Adrenal gland (tissue), 5 donors: ENCODE measurements around the gene COL17A1.

Experiments
- POLR2A ChIP-seq, 2 donors: fragments of 450-650 bp; IDR thresholded peaks; one replicate each; pipeline ENCODE4 v1.6.1; 2017; ENCODE audit warnings: antibody characterized with exemption in 2 of 2, mild to moderate bottlenecking in 2 of 2, moderate library complexity in 1 of 2
- TF ChIP-seq, protein P1 (sequence below), 6 experiments: fragments of 450-650 bp in 4 of 6; fragments of 200-600 bp in 2 of 6; sonication (generic) in 1 of 6; IDR thresholded peaks; 1 replicate in 5 of 6; 2 replicates in 1 of 6; pipeline versions ENCODE4 v1.5.1 to v1.8.0; 2016 to 2021; ENCODE audit warnings: antibody characterized with exemption in 6 of 6, mild to moderate bottlenecking in 2 of 6, moderate library complexity in 1 of 6
- donor health status: DM: no; HTN: no; CAD: no.

DNA sequence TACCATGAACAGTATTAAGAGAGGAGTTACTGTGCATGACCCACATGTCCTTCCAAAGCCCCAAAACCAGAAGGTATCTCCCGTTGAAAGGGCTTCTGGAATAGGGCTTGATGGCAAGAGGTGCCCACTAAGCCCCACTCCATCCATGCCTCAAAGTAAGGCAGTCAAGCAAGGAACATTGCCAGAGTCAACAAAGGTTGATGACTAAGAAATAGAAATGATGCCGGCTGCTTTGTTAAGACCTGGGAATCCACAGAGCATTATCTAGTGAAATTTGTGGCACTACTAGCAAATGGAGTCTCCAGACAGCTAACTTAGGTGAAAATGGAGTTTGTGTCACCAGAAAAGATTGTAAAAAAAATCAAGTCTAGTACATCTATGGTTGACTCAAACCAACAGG, 42.5 kb upstream of the COL17A1 start:
- TF ChIP-seq, protein P1, sequence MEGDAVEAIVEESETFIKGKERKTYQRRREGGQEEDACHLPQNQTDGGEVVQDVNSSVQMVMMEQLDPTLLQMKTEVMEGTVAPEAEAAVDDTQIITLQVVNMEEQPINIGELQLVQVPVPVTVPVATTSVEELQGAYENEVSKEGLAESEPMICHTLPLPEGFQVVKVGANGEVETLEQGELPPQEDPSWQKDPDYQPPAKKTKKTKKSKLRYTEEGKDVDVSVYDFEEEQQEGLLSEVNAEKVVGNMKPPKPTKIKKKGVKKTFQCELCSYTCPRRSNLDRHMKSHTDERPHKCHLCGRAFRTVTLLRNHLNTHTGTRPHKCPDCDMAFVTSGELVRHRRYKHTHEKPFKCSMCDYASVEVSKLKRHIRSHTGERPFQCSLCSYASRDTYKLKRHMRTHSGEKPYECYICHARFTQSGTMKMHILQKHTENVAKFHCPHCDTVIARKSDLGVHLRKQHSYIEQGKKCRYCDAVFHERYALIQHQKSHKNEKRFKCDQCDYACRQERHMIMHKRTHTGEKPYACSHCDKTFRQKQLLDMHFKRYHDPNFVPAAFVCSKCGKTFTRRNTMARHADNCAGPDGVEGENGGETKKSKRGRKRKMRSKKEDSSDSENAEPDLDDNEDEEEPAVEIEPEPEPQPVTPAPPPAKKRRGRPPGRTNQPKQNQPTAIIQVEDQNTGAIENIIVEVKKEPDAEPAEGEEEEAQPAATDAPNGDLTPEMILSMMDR (IDR thresholded peaks at IDR 0.05): no peak
- TF ChIP-seq POLR2A (IDR thresholded peaks at IDR 0.05): no peak
